Adrenal gland (tissue), 12 donors: Measurements from ENCODE around the gene LZTR1. TPM values are rescaled to one million over a fixed set of nuclear protein-coding genes. Genes with fewer than 3 reads are reported as not detected.

Experiments
- DNase-seq, 7 donors: peaks; one replicate each; pipeline ENCODE4 v3.0.0-alpha.2; 2019 to 2020
- H3K27ac ChIP-seq, 5 donors: fragments of 200-600 bp; sonication (generic) in 4 of 5; 1 replicate in 3 of 5; 2 replicates in 2 of 5; pipeline versions ENCODE4 v1.5.1 to v1.8.0; 2016 to 2020; ENCODE audit warnings: mild to moderate bottlenecking in 1 of 5
- H3K27me3 ChIP-seq: fragments of 200-600 bp; 2 replicates; pipeline ENCODE4 v1.8.0; 2021
- H3K36me3 ChIP-seq, 2 donors: fragments of 200-600 bp; replicated peaks in 1 of 2; 1 replicate in 1 of 2; 2 replicates in 1 of 2; pipeline versions ENCODE4 v1.5.1 to v1.8.0; 2018 to 2022
- H3K4me1 ChIP-seq, 2 donors: fragments of 200-600 bp; replicated peaks in 1 of 2; 1 replicate in 1 of 2; 2 replicates in 1 of 2; pipeline versions ENCODE4 v1.5.1 to v1.8.0; 2018 to 2021
- H3K4me3 ChIP-seq, 4 donors: fragments of 200-600 bp; sonication (generic) in 3 of 4; one replicate each; pipeline ENCODE4 v1.5.1; 2016 to 2018
- H3K9me3 ChIP-seq, 3 donors: fragments of 200-600 bp; sonication (generic) in 1 of 3; replicated peaks in 1 of 3; 1 replicate in 2 of 3; 2 replicates in 1 of 3; pipeline versions ENCODE4 v1.5.1 to v1.8.0; 2016 to 2021
- POLR2A ChIP-seq, 2 donors: fragments of 450-650 bp; IDR thresholded peaks; one replicate each; pipeline ENCODE4 v1.6.1; 2017; ENCODE audit warnings: antibody characterized with exemption in 2 of 2, mild to moderate bottlenecking in 2 of 2, moderate library complexity in 1 of 2
- WGBS, 4 donors: extraction: QIAGEN DNeasy Blood & Tissue Kit in 2 of 4; methylation state at CpG; one replicate each; pipeline versions ENCODE4 v1.1.5 to v1.1.7; 2013 to 2017; 5-methylcytosine and 5-hydroxymethylcytosine counted together
- intact Hi-C, 2 donors: fragments of 100-400 bp; cut with DNase I; formaldehyde crosslinking; loops; one replicate each; pipeline versions ENCODE4 v1.14.1 to v1.15.0; 2022 to 2023
- polyA plus RNA-seq, 3 donors: library from polyadenylated mRNA; stranded (reverse); fragments of 200-250 nt in 2 of 3; fragments of 350-450 nt in 1 of 3; fragmentation: Illumina TruSeq in 1 of 3; extraction: RNeasy Lipid Tissue Mini Kit (QIAGEN cat#74804) in 1 of 3; gene quantifications; one replicate each; pipeline ENCODE4 v1.2.3, GENCODE V29; 2013 to 2014
- total RNA-seq, 9 donors: library from RNA; depleted of rRNA in 4 of 9; stranded (reverse); fragments of >200 nt in 4 of 9; fragments of 120-200 nt in 1 of 9; fragmentation: NEBNext Ultra II Directional in 1 of 9; extraction: Animal tissue kit (Norgen Biotek cat#: 25700) in 1 of 9; gene quantifications; one replicate each; pipeline versions ENCODE4 v1.1.0 to v1.2.4, GENCODE V29; 2013 to 2023
- TF ChIP-seq, protein P1 (sequence below), 6 experiments: fragments of 450-650 bp in 4 of 6; fragments of 200-600 bp in 2 of 6; sonication (generic) in 1 of 6; IDR thresholded peaks; 1 replicate in 5 of 6; 2 replicates in 1 of 6; pipeline versions ENCODE4 v1.5.1 to v1.8.0; 2016 to 2021; ENCODE audit warnings: antibody characterized with exemption in 6 of 6, mild to moderate bottlenecking in 2 of 6, moderate library complexity in 1 of 6
- donor health status: healthy with polysubstance abuse.
- donor health status: Bipolar disorder and iron deficiency.
- donor health status: DM: yes; HTN: yes; CAD: no.
- donor health status: DM: no; HTN: no; CAD: no.
- donor health status: DM: no; HTN: no; CAD: no.
- donor health status: DM: yes; HTN: yes; CAD: no.

The LZTR1 gene
- total and polyA plus RNA-seq, 12 donors, result 32.6 to 100 (median 55.8) TPM

DNA sequence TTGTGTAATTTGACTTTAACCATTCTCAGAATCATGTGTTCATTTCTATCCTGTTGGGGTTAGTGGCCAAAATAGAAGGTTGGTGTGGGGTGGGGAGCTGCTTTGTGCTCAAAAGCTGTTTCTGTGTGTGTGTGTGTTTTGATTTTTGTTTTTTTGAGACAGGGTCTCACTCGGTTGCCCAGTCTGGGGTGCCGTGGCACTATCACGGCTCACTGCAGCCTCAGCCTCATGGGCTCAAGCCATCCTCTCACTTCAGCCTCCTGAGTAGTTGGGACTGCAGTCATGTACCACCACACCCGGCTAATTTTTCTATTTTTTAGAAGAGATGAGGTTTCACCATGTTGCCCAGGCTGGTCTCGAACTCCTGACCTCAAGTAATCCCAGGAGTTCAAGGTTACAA is 33.1 kb upstream of the LZTR1 start:
- no peak overlapping the region for H3K27ac ChIP-seq
- H3K4me1 ChIP-seq, result no peaks in the 10 kb centered on the region
- TF ChIP-seq POLR2A (IDR thresholded peaks at IDR 0.05), result no peak
- no peak for DNase-seq
- no peaks in the 10 kb centered on the region for H3K27me3 ChIP-seq
- H3K9me3 ChIP-seq, result no peaks in the 10 kb centered on the region
- WGBS, 4 donors, result 83 to 96% (median 87%) methylated on average over 4 to 5 of the region's 5 CpGs
- H3K4me3 ChIP-seq, result no peak overlapping the region
- intact Hi-C loops, result no loop called here
- H3K36me3 ChIP-seq, result peaks cover 0 to 47% of the 10 kb centered on the region in 2 donors

DNA sequence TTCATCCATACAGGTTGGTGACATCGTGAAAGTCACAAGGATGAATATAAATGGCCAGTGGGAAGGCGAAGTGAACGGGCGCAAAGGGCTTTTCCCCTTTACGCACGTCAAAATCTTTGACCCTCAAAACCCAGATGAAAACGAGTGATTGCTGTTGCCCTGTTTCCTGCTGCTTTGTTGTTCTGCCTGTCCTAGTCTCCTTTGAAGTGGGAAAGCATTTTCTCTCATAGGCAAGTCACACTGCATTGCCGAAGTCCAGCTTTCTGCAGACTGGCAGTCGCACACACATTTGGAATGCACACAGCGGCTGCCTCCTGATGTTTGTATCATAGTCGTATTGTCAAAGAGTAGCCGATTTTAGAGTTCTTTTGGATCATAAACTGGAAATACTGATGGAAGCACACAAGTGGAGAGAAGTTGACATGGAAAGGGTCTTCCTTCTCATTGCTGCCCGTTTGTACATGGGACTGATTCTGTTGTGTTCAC is 32.4 kb upstream of the LZTR1 start:
- Histone ChIP-seq H3K27ac (no peak overlapping the region), H3K4me1 (no peaks in the 10 kb centered on the region), H3K27me3 (no peaks in the 10 kb centered on the region), H3K4me3 (no peak overlapping the region), H3K36me3 (peaks cover 0 to 49% of the 10 kb centered on the region in 2 donors), H3K9me3 (no peaks in the 10 kb centered on the region)
- TF ChIP-seq, protein P1, sequence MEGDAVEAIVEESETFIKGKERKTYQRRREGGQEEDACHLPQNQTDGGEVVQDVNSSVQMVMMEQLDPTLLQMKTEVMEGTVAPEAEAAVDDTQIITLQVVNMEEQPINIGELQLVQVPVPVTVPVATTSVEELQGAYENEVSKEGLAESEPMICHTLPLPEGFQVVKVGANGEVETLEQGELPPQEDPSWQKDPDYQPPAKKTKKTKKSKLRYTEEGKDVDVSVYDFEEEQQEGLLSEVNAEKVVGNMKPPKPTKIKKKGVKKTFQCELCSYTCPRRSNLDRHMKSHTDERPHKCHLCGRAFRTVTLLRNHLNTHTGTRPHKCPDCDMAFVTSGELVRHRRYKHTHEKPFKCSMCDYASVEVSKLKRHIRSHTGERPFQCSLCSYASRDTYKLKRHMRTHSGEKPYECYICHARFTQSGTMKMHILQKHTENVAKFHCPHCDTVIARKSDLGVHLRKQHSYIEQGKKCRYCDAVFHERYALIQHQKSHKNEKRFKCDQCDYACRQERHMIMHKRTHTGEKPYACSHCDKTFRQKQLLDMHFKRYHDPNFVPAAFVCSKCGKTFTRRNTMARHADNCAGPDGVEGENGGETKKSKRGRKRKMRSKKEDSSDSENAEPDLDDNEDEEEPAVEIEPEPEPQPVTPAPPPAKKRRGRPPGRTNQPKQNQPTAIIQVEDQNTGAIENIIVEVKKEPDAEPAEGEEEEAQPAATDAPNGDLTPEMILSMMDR (IDR thresholded peaks at IDR 0.05), result no peak
- no peak for TF ChIP-seq POLR2A (IDR thresholded peaks at IDR 0.05)
- no peak for DNase-seq
- WGBS, 4 donors, result 81 to 82% (median 82%) methylated on average over 13 of the region's 13 CpGs
- intact Hi-C loops, result no loop called here

DNA sequence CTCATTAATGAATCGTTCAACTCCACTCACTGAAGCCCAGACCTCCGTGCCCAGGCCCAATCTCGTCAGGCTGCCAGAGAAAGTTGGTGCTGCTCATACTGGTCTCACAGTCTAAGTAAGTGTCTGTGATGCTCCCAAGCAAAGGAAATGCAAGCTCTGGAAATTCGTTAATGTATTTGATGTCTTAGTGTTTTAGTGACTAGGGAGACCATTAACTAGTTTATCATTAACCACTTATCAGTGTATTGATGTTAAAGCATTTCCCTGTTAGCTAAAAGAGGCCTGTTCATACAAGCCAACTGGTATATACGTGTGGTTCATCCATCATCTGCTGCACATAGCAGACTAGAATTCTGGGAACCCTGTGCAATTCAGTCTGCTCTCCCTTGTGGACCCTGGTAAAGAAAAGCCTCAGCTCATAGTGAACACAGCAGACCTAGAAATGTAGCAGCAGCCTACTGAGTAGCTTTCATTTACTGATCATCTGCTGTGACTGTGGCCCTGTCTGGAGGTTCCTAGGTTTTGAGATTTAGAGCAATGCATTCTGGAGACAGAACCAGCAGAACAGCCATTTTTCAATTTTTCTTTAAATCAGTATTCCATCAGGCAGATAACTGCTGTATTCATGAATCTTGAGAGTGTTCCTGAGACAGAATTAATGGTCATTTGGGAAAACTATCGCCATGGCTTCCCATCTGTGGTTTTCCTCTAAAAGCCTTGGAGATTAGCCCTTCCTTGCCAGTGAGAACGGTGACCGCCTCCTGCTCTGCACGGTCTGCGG is 30.8 kb upstream of the LZTR1 start:
- H3K9me3 ChIP-seq, result no peaks in the 10 kb centered on the region
- peaks cover 0 to 49% of the 10 kb centered on the region in 2 donors for H3K36me3 ChIP-seq
- DNase-seq, result no peak
- 83 to 91% (median 88%) methylated on average over 10 of the region's 10 CpGs for WGBS, 4 donors
- H3K4me3 ChIP-seq, result no peak overlapping the region
- H3K27me3 ChIP-seq, result no peaks in the 10 kb centered on the region
- no peak overlapping the region for H3K27ac ChIP-seq
- intact Hi-C loops, result no loop called here
- H3K4me1 ChIP-seq, result no peaks in the 10 kb centered on the region
- TF ChIP-seq, protein P1 (IDR thresholded peaks at IDR 0.05), result no peak
- TF ChIP-seq POLR2A (IDR thresholded peaks at IDR 0.05), result no peak

DNA sequence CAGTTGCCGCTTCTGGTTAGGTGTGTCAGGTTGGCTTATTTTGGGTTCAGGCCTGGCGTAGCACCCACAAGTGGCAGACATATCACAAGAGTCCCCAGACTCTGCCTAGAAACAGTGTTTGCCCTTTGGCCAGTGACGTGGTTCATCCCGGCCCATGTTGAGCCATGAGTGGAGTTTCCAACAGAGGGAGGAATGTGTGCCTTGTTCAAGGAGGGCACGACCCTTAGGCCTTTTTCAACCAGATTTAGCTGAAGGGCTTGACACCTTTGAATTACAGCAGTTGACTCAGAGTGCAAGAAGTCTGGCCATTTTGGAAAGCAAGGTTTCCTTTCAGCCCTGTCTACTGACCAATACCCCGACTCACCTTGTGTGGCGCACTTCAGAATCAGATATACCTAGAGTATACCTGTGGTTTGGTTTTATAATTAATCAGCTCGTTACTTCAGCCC is 30.1 kb upstream of the LZTR1 start:
- no peaks in the 10 kb centered on the region for H3K27me3 ChIP-seq
- H3K4me1 ChIP-seq, result no peaks in the 10 kb centered on the region
- H3K27ac ChIP-seq, result no peak overlapping the region
- H3K4me3 ChIP-seq, result no peak overlapping the region
- intact Hi-C loops, result no loop called here
- H3K9me3 ChIP-seq, result no peaks in the 10 kb centered on the region
- WGBS, 4 donors, result 90 to 93% (median 92%) methylated on average over 8 of the region's 8 CpGs
- H3K36me3 ChIP-seq, result peaks cover 0 to 49% of the 10 kb centered on the region in 2 donors
- TF ChIP-seq POLR2A (IDR thresholded peaks at IDR 0.05), result no peak
- TF ChIP-seq, protein P1 (IDR thresholded peaks at IDR 0.05), result no peak
- no peak for DNase-seq
